Measurements from ENCODE around the gene HSP90AB1.

The HSP90AB1 gene

GRCh38 chr6:44235269-44235668 is 11.6 kb upstream of the HSP90AB1 start:
- DNase-seq (ENCODE audit: low read depth): no peak
- in situ Hi-C loops (cut with HindIII; ENCODE audit: low sequenced_read_pairs): no loop called here
- no peak for TF ChIP-seq CTCF (IDR thresholded peaks at IDR 0.05; ENCODE audit: low read depth, low read length, missing control alignments)
- no peak overlapping the region for H3K4me3 ChIP-seq (ENCODE audit: low read depth, low read length)

GRCh38 chr6:44235891-44236516 is 10.9 kb upstream of the HSP90AB1 start:
- peak; percentile 2 for TF ChIP-seq CTCF (IDR thresholded peaks at IDR 0.05; ENCODE audit: low read depth, low read length, missing control alignments)
- no peak overlapping the region for H3K4me3 ChIP-seq (ENCODE audit: low read depth, low read length)
- in situ Hi-C loops (cut with HindIII; ENCODE audit: low sequenced_read_pairs): no loop called here
- DNase-seq (ENCODE audit: low read depth): no peak

DNA sequence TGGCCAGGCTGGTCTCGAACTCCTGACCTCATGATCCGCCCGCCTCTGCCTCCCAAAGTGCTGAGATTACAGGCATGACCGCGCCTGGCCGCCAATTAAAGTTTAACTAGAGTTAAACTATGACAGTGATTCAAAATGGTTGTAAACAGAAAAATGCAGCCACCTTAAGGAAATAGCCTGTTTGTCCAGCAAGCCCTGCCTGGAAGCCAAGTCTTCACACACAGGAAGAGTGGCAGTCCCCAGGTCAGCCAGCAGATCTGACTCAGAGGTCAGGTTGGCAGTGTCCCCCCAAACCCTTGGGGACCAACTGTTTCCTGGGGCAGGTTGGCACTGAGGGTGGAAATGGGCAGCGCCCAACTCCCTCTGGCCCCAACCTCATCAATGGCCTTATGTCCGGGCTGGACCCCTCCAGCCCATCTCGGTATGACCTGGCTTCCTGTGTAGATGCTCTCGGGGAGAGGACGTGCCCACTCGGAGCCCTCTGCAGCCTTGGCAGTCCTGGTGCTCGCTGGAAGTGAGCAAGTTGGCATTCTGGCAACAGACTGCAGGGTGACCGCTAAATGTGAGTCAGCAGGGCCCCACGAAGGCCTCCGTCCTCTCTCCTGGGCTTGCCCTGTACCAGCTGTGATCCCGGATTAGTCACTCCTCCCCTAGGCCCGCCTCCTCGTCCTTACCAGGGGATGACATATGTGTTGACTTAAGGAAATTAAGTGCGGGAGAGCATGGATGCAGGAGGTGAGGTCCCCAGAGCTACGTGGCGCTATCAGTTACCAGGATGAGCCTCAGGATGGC is 9.7 kb upstream of the HSP90AB1 start:
- peak overlapping the region; percentile 55 for H3K4me3 ChIP-seq (ENCODE audit: low read depth, low read length)
- no peak for TF ChIP-seq CTCF (IDR thresholded peaks at IDR 0.05; ENCODE audit: low read depth, low read length, missing control alignments)
- in situ Hi-C loops (cut with HindIII; ENCODE audit: low sequenced_read_pairs): no loop called here
- peak; percentile 60 for DNase-seq (ENCODE audit: low read depth)

- DNase-seq (ENCODE audit: low read depth): no peak
- peak overlapping the region; percentile 55 for H3K4me3 ChIP-seq (ENCODE audit: low read depth, low read length)
- in situ Hi-C loops (cut with HindIII; ENCODE audit: low sequenced_read_pairs): no loop called here
- TF ChIP-seq CTCF (IDR thresholded peaks at IDR 0.05; ENCODE audit: low read depth, low read length, missing control alignments): peak; percentile 95
Measured at GRCh38 chr6:44237813-44238433, 9.0 kb upstream of the HSP90AB1 start.

GRCh38 chr6:44238687-44239350 is 8.1 kb upstream of the HSP90AB1 start:
- H3K4me3 ChIP-seq (ENCODE audit: low read depth, low read length): no peak overlapping the region
- no peak for DNase-seq (ENCODE audit: low read depth)
- TF ChIP-seq CTCF (IDR thresholded peaks at IDR 0.05; ENCODE audit: low read depth, low read length, missing control alignments): no peak
- in situ Hi-C loops (cut with HindIII; ENCODE audit: low sequenced_read_pairs): no loop called here

- in situ Hi-C loops (cut with HindIII; ENCODE audit: low sequenced_read_pairs): no loop called here
- H3K4me3 ChIP-seq (ENCODE audit: low read depth, low read length): no peak overlapping the region
- no peak for DNase-seq (ENCODE audit: low read depth)
- TF ChIP-seq CTCF (IDR thresholded peaks at IDR 0.05; ENCODE audit: low read depth, low read length, missing control alignments): no peak
Measured at GRCh38 chr6:44243345-44243744, 3.6 kb upstream of the HSP90AB1 start.

Data from astrocyte of the cerebellum (primary cell).